SJCRH30 (cell line): ENCODE measurements around the gene CHST14. TPM values are rescaled to one million over a fixed set of nuclear protein-coding genes. Genes with fewer than 3 reads are reported as not detected.
A peak's percentile ranks its signal among the peaks of the same experiment; 100 is the strongest.

Experiments used
- DNase-seq, 2 experiments: peaks; one replicate each; pipeline ENCODE4 v3.0.0-alpha.2; 2015 to 2020
- H3K27ac ChIP-seq: fragments of 250-450 bp; sonication (Bioruptor Pico); 2 replicates; pipeline ENCODE4 v1.5.1; 2020; ENCODE audit warnings: mild to moderate bottlenecking, moderate library complexity
- H3K27me3 ChIP-seq: fragments of 250-450 bp; sonication (Bioruptor Pico); 2 replicates; pipeline ENCODE4 v1.5.1; 2020; ENCODE audit warnings: mild to moderate bottlenecking, moderate library complexity
- H3K36me3 ChIP-seq: fragments of 250-450 bp; sonication (Bioruptor Pico); 2 replicates; pipeline ENCODE4 v1.5.1; 2020; ENCODE audit warnings: mild to moderate bottlenecking, moderate library complexity
- H3K4me1 ChIP-seq: fragments of 250-450 bp; sonication (Bioruptor Pico); 2 replicates; pipeline ENCODE4 v1.5.1; 2020; ENCODE audit warnings: mild to moderate bottlenecking, moderate library complexity
- H3K4me3 ChIP-seq: fragments of 250-450 bp; sonication (Bioruptor Pico); 2 replicates; pipeline ENCODE4 v1.5.1; 2020; ENCODE audit warnings: mild to moderate bottlenecking, moderate library complexity
- H3K9me3 ChIP-seq: fragments of 250-450 bp; sonication (Bioruptor Pico); replicated peaks from 2 replicates; pipeline ENCODE4 v1.5.1; 2020; ENCODE audit warnings: mild to moderate bottlenecking, moderate library complexity
- total RNA-seq: library from RNA; depleted of rRNA; stranded (reverse); fragments of >200 nt; shearing (Covaris generic); gene quantifications from 2 replicates; pipeline ENCODE4 v1.2.3, GENCODE V29; 2014; rRNA removed

CHST14 gene
- total RNA-seq, 1 experiment from 2014 or later = 36.7 TPM

GRCh38 chr15:40510201-40510600 lies 39.4 kb downstream of the CHST14 start:
- no peaks in the 10 kb centered on the region for H3K9me3 ChIP-seq
- H3K4me1 ChIP-seq = no peaks in the 10 kb centered on the region
- no peaks in the 10 kb centered on the region; the same call in 1 of the 2 replicates for H3K27me3 ChIP-seq
- no peak for DNase-seq
- no peak overlapping the region for H3K27ac ChIP-seq
- H3K4me3 ChIP-seq = no peak overlapping the region
- H3K36me3 ChIP-seq = no peaks in the 10 kb centered on the region

GRCh38 chr15:40511093-40511471 lies 40.3 kb downstream of the CHST14 start:
- H3K36me3 ChIP-seq = no peaks in the 10 kb centered on the region
- H3K27me3 ChIP-seq = no peaks in the 10 kb centered on the region; the same call in 1 of the 2 replicates

DNA sequence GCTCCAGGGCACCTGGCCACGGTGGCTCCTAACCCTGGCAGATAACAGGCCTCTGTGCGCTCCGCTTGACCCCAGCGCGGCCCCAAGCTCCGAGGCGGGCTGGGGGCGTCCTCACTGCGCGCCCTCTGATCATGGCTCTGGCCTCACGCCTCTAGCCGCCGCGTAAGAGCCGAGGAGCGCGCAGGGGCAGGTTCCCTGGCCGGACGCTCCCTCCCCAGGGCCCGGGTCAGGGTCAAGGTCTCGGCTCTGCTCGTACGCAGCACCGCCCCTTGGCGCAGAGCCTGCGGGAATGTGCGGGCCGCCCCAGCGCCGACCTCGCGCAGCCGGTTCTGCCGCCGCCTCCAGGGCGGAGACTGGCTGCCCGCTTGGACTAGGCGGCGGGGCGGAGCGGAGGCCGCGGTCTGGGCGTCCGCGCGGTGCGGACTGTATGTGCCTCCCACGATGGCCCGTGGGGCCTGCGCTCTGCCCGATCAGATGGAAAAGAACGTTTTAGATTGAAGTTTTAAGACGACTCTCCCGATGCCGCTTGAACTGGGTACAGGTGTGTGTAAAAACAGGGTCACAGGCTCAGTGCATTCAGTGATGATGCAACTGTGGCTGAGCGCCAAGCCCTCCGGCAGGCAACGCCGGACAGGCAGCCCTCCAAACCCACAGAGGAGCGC lies 40.8 kb downstream of the CHST14 start:
- H3K36me3 ChIP-seq = no peaks in the 10 kb centered on the region
- peak overlapping the region; percentile 48 for H3K4me3 ChIP-seq
- H3K4me1 ChIP-seq = no peaks in the 10 kb centered on the region
- no peaks in the 10 kb centered on the region; the same call in 1 of the 2 replicates for H3K27me3 ChIP-seq
- no peaks in the 10 kb centered on the region for H3K9me3 ChIP-seq
- peak in 1 of 2 experiments; percentile 10 for DNase-seq
- H3K27ac ChIP-seq = no peak overlapping the region

More at GRCh38 chr15:40511093-40511471, 40.3 kb downstream of the CHST14 start:
- Histone ChIP-seq H3K4me1 (no peaks in the 10 kb centered on the region), H3K4me3 (peak overlapping the region; percentile 48), H3K9me3 (no peaks in the 10 kb centered on the region), H3K27ac (no peak overlapping the region)
- DNase-seq = no peak

DNA sequence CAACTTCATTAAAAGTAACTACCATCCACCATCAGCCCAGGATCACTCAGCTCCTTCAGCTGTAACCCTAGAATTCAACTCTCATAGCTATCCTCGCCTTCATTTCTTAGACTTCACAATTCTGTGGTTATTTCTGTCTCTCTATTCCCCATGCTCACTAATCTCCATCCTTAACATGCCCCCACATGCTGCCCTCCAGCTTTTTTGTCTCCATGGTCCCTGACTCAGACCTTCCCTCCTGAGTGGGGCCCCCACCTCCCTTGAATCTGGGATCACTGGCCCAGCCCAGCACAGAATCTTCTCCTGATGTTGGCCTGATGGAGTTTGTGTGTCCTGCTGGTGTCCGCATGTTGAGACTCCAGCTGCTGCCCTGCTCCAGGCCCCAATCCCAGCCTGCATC lies 41.7 kb downstream of the CHST14 start:
- Histone ChIP-seq H3K9me3 (no peaks in the 10 kb centered on the region), H3K36me3 (no peaks in the 10 kb centered on the region), H3K4me1 (no peaks in the 10 kb centered on the region), H3K27me3 (no peaks in the 10 kb centered on the region; the same call in 1 of the 2 replicates), H3K27ac (no peak overlapping the region), H3K4me3 (no peak overlapping the region)
- DNase-seq = no peak

GRCh38 chr15:40513609-40514008 lies 42.8 kb downstream of the CHST14 start:
- no peak for DNase-seq
- H3K36me3 ChIP-seq = no peaks in the 10 kb centered on the region
- H3K4me1 ChIP-seq = no peaks in the 10 kb centered on the region
- H3K9me3 ChIP-seq = no peaks in the 10 kb centered on the region
- no peak overlapping the region for H3K4me3 ChIP-seq
- no peak overlapping the region for H3K27ac ChIP-seq
- no peaks in the 10 kb centered on the region; the same call in 1 of the 2 replicates for H3K27me3 ChIP-seq

DNA sequence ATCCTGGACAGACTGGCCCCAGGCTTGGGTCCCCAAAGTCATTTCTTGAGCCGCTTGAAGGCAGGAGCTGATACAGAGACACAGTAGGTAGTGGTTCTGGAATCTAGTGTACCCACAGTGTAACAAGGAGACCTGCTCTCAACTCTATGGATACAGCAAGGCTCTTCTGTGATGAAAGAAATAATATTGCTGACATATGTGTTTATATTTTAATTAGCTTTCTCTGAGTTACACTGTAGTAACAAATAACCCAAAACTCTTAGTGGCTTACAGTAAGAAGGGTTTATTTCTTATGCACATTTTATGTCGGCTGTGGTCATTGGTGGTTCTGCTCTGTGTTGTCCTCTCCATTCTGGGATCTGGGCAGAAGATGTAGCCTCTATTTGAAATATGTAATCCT lies 45.5 kb downstream of the CHST14 start:
- Histone ChIP-seq H3K4me3 (no peak overlapping the region), H3K9me3 (no peaks in the 10 kb centered on the region), H3K27me3 (no peaks in the 10 kb centered on the region), H3K4me1 (no peaks in the 10 kb centered on the region; the same call in 1 of the 2 replicates), H3K27ac (no peak overlapping the region), H3K36me3 (no peaks in the 10 kb centered on the region)
- no peak for DNase-seq

Other genes with a start within 250 kb of the CHST14 start
- not detected in 2 replicates for gene PAK6, start 231.9 kb upstream of the CHST14 start, total RNA-seq
- gene ANKRD63, start 187.9 kb upstream of the CHST14 start, total RNA-seq = 0.12 and 0.35 TPM in 2 replicates
- 2.0 and 2.9 TPM in 2 replicates for gene PLCB2, start 163.0 kb upstream of the CHST14 start, total RNA-seq
- gene INAFM2, start 147.3 kb upstream of the CHST14 start, total RNA-seq = 23.4 and 24.1 TPM in 2 replicates
- 2.4 and 3.2 TPM in 2 replicates for gene CCDC9B, start 130.0 kb upstream of the CHST14 start, total RNA-seq
- not detected in 2 replicates for gene PHGR1, start 120.0 kb upstream of the CHST14 start, total RNA-seq
- gene DISP2, start 112.8 kb upstream of the CHST14 start, total RNA-seq = 0.22 and 0.38 TPM in 2 replicates
- gene KNSTRN, start 88.3 kb upstream of the CHST14 start, total RNA-seq = 92.2 and 93.9 TPM in 2 replicates
- 34.9 and 36.7 TPM in 2 replicates for gene IVD, start 65.2 kb upstream of the CHST14 start, total RNA-seq
- gene BAHD1, start 30.0 kb upstream of the CHST14 start, total RNA-seq = 10.9 and 11.0 TPM in 2 replicates
- gene CCDC32, start 94.1 kb downstream of the CHST14 start, total RNA-seq = 15.3 and 16.8 TPM in 2 replicates
- gene RPUSD2, start 98.3 kb downstream of the CHST14 start, total RNA-seq = 17.0 and 19.0 TPM in 2 replicates
- 93.7 and 100 TPM in 2 replicates for gene KNL1, start 123.3 kb downstream of the CHST14 start, total RNA-seq
- 37.5 and 48.0 TPM in 2 replicates for gene RAD51, start 224.2 kb downstream of the CHST14 start, total RNA-seq